ENCODE data around the gene SYK. TPM values are rescaled to one million over a fixed set of nuclear protein-coding genes. Genes with fewer than 3 reads are reported as not detected.

The SYK gene
- total RNA-seq, 4 donors from 2014 or later = 17.9 to 26.2 (median 23.2) TPM

- TF ChIP-seq POLR2A (IDR thresholded peaks at IDR 0.05) (no peak), CTCF (IDR thresholded peaks at IDR 0.05) (no peak)
- intact Hi-C loops (cut with DNase I; ENCODE audit: low total_unique reads) = no loop called here
- H3K4me3 ChIP-seq (ENCODE audit: low read depth, poor library complexity, severe bottlenecking) = no peak overlapping the region
- WGBS, 2 donors = 72 to 76% methylated on average over 5 of the region's 5 CpGs
- peak in 1 of 2 donors; percentile 65 for DNase-seq (ENCODE audit: low spot score in 2 of 2)
Observed at GRCh38 chr9:90855208-90855902, 53.7 kb downstream of the SYK start.

- no peak overlapping the region for H3K4me3 ChIP-seq (ENCODE audit: low read depth, poor library complexity, severe bottlenecking)
- no peak for DNase-seq (ENCODE audit: low spot score in 2 of 2)
- TF ChIP-seq CTCF (IDR thresholded peaks at IDR 0.05) (no peak), POLR2A (IDR thresholded peaks at IDR 0.05) (no peak)
- WGBS, 2 donors = 68 to 71% methylated on average over 6 of the region's 6 CpGs
- intact Hi-C loops (cut with DNase I; ENCODE audit: low total_unique reads) = no loop called here
Observed at GRCh38 chr9:90857091-90857490, 55.5 kb downstream of the SYK start.

- 70 to 87% methylated on average over 5 of the region's 5 CpGs for WGBS, 2 donors
- no peak for TF ChIP-seq POLR2A (IDR thresholded peaks at IDR 0.05)
- no peak for TF ChIP-seq CTCF (IDR thresholded peaks at IDR 0.05)
- DNase-seq (ENCODE audit: low spot score in 2 of 2) = peak in 1 of 2 donors; percentile 53
- no peak overlapping the region for H3K4me3 ChIP-seq (ENCODE audit: low read depth, poor library complexity, severe bottlenecking)
- intact Hi-C loops (cut with DNase I; ENCODE audit: low total_unique reads) = no loop called here
Observed at GRCh38 chr9:90857855-90858254, 56.2 kb downstream of the SYK start.

- DNase-seq (ENCODE audit: low spot score in 2 of 2) = peak in 1 of 2 donors; percentile 78
- no peak overlapping the region for H3K4me3 ChIP-seq (ENCODE audit: low read depth, poor library complexity, severe bottlenecking)
- intact Hi-C loops (cut with DNase I; ENCODE audit: low total_unique reads) = no loop called here
- 69 to 95% methylated on average over 4 of the region's 4 CpGs for WGBS, 2 donors
- TF ChIP-seq POLR2A (IDR thresholded peaks at IDR 0.05) (no peak), CTCF (IDR thresholded peaks at IDR 0.05) (no peak)
Observed at GRCh38 chr9:90858457-90858901, 56.9 kb downstream of the SYK start.

- 90 to 91% methylated on average over 5 of the region's 5 CpGs for WGBS, 2 donors
- H3K4me3 ChIP-seq (ENCODE audit: low read depth, poor library complexity, severe bottlenecking) = no peak overlapping the region
- intact Hi-C loops (cut with DNase I; ENCODE audit: low total_unique reads) = no loop called here
- TF ChIP-seq POLR2A (IDR thresholded peaks at IDR 0.05) (no peak), CTCF (IDR thresholded peaks at IDR 0.05) (no peak)
- peak in 1 of 2 donors; percentile 61 for DNase-seq (ENCODE audit: low spot score in 2 of 2)
Observed at GRCh38 chr9:90860382-90860781, 58.8 kb downstream of the SYK start.

- 84 to 88% methylated on average over 7 of the region's 7 CpGs for WGBS, 2 donors
- intact Hi-C loops (cut with DNase I; ENCODE audit: low total_unique reads) = no loop called here
- DNase-seq (ENCODE audit: low spot score in 2 of 2) = peak; percentile 47 to 82
- TF ChIP-seq CTCF (IDR thresholded peaks at IDR 0.05) (no peak), POLR2A (IDR thresholded peaks at IDR 0.05) (no peak)
- H3K4me3 ChIP-seq (ENCODE audit: low read depth, poor library complexity, severe bottlenecking) = no peak overlapping the region
Observed at GRCh38 chr9:90860826-90861225, 59.2 kb downstream of the SYK start.
